Loucy (cell line): Measurements from ENCODE around the gene FCGR2B.

Experiments used
- H2AFZ ChIP-seq: fragments of 200-600 bp; sonication (generic); 2 replicates; pipeline ENCODE4 v1.6.0; 2016; ENCODE audit warnings: antibody characterized with exemption, mild to moderate bottlenecking, low read length, moderate library complexity
- H3F3A ChIP-seq: fragments of 200-600 bp; 2 replicates; pipeline ENCODE4 v1.6.0; 2016; ENCODE audit warnings: antibody characterized with exemption, low read depth, mild to moderate bottlenecking
- H3K27me3 ChIP-seq: fragments of 200-600 bp; sonication (generic); 2 replicates; pipeline ENCODE4 v1.6.1; 2014; ENCODE audit warnings: low read length, mild to moderate bottlenecking; ENCODE audit not compliant: insufficient read depth, poor library complexity, severe bottlenecking
- H3K36me3 ChIP-seq: fragments of 200-600 bp; sonication (generic); 2 replicates; pipeline ENCODE4 v1.6.1; 2016; ENCODE audit warnings: low read length; ENCODE audit not compliant: insufficient read depth
- H3K4me1 ChIP-seq: fragments of 200-600 bp; sonication (generic); 2 replicates; pipeline ENCODE4 v1.5.1; 2014; ENCODE audit warnings: low read length, mild to moderate bottlenecking; ENCODE audit not compliant: insufficient read depth, poor library complexity, severe bottlenecking
- H3K4me2 ChIP-seq: fragments of 200-600 bp; sonication (generic); 2 replicates; pipeline ENCODE4 v1.6.0; 2014; ENCODE audit warnings: antibody characterized with exemption, low read length, low read depth, mild to moderate bottlenecking; ENCODE audit not compliant: poor library complexity, severe bottlenecking
- H3K4me3 ChIP-seq: fragments of 200-600 bp; sonication (generic); 2 replicates; pipeline ENCODE4 v1.5.1; 2014; ENCODE audit warnings: low read length, mild to moderate bottlenecking, mixed read lengths; ENCODE audit not compliant: poor library complexity, severe bottlenecking
- H3K79me2 ChIP-seq: fragments of 200-600 bp; sonication (generic); 2 replicates; pipeline ENCODE4 v1.6.1; 2014; ENCODE audit warnings: low read length; ENCODE audit not compliant: insufficient read depth
- H3K9ac ChIP-seq: fragments of 200-600 bp; sonication (generic); 2 replicates; pipeline ENCODE4 v1.6.0; 2014; ENCODE audit warnings: mild to moderate bottlenecking, low read depth, low read length, moderate library complexity; ENCODE audit not compliant: poor library complexity, severe bottlenecking
- H3K9me2 ChIP-seq: fragments of 200-600 bp; sonication (generic); replicated peaks from 2 replicates; pipeline ENCODE4 v1.6.1; 2016; ENCODE audit warnings: low read depth, low read length, mixed read lengths
- H3K9me3 ChIP-seq: fragments of 200-600 bp; sonication (generic); 2 replicates; pipeline ENCODE4 v1.6.1; 2014; ENCODE audit warnings: mild to moderate bottlenecking, antibody characterized with exemption, low read length, low read depth; ENCODE audit not compliant: insufficient read depth
- H4K20me1 ChIP-seq: fragments of 200-600 bp; sonication (generic); 2 replicates; pipeline ENCODE4 v1.6.0; 2014; ENCODE audit warnings: antibody characterized with exemption, low read length, mild to moderate bottlenecking; ENCODE audit not compliant: insufficient read depth, poor library complexity, severe bottlenecking
- EZH2phosphoT487 ChIP-seq: fragments of 200-600 bp; IDR thresholded peaks from 2 replicates; pipeline ENCODE4 v1.6.1; 2018; ENCODE audit warnings: antibody characterized with exemption, mild to moderate bottlenecking, moderate library complexity, borderline replicate concordance
- TF ChIP-seq, protein P1 (sequence below): fragments of 200-600 bp; sonication (generic); conservative IDR thresholded peaks from 2 replicates; pipeline ENCODE4 v1.5.1; 2014; ENCODE audit warnings: mild to moderate bottlenecking, antibody characterized with exemption, low read length

Gene FCGR2B

DNA sequence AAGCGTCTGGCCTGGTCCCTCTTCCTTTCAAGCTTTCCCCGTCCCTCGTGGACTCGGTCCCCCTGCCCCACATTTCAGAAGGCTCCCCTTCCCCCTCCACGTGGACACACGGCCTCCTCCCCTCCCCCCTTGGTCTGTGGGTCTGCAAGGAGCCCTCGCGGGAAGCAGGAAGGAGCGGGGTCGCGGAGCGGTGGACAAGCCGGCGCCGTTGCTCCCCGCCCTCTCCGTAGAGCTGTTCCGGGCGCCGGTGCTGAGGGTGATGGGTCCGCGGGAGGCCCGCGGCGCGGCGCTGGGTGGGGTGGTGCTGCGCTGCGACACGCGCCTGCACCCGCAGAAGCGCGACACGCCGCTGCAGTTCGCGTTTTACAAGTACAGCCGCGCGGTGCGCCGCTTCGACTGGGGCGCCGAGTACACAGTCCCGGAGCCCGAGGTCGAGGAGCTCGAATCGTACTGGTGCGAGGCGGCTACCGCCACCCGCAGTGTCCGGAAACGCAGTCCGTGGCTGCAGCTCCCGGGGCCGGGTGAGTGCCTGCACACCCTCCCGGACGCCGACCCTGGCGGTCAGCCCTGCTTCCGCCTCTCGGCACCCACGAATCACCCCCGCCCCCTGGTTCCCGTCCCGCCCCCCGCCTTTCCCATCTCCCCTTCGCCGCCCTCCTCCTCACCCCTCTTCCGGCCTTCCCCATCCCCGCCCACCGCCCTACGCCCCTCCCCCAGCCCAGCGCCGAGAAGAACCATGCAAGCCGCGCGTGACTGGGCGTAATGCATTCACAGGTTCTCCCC lies 63.7 kb downstream of the FCGR2B start:
- Histone ChIP-seq H4K20me1 (no peaks in the 10 kb centered on the region), H3K9me2 (no peaks in the 10 kb centered on the region), H3K36me3 (no peaks in the 10 kb centered on the region), H2AFZ (peak overlapping the region; percentile 68), H3K4me3 (peak overlapping the region; percentile 83), H3K79me2 (no peaks in the 10 kb centered on the region), H3K9ac (peak overlapping the region; percentile 93), H3F3A (0 out of 2 replicates have a peak, but pooled peaks cover 4% of the 10 kb centered on the region), H3K4me1 (peaks cover 16% of the 10 kb centered on the region), H3K9me3 (no peaks in the 10 kb centered on the region), H3K27me3 (no peaks in the 10 kb centered on the region), H3K4me2 (peak overlapping the region; percentile 93)
- TF ChIP-seq, protein P1, sequence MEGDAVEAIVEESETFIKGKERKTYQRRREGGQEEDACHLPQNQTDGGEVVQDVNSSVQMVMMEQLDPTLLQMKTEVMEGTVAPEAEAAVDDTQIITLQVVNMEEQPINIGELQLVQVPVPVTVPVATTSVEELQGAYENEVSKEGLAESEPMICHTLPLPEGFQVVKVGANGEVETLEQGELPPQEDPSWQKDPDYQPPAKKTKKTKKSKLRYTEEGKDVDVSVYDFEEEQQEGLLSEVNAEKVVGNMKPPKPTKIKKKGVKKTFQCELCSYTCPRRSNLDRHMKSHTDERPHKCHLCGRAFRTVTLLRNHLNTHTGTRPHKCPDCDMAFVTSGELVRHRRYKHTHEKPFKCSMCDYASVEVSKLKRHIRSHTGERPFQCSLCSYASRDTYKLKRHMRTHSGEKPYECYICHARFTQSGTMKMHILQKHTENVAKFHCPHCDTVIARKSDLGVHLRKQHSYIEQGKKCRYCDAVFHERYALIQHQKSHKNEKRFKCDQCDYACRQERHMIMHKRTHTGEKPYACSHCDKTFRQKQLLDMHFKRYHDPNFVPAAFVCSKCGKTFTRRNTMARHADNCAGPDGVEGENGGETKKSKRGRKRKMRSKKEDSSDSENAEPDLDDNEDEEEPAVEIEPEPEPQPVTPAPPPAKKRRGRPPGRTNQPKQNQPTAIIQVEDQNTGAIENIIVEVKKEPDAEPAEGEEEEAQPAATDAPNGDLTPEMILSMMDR: no peak
- TF ChIP-seq EZH2phosphoT487: no peak

DNA sequence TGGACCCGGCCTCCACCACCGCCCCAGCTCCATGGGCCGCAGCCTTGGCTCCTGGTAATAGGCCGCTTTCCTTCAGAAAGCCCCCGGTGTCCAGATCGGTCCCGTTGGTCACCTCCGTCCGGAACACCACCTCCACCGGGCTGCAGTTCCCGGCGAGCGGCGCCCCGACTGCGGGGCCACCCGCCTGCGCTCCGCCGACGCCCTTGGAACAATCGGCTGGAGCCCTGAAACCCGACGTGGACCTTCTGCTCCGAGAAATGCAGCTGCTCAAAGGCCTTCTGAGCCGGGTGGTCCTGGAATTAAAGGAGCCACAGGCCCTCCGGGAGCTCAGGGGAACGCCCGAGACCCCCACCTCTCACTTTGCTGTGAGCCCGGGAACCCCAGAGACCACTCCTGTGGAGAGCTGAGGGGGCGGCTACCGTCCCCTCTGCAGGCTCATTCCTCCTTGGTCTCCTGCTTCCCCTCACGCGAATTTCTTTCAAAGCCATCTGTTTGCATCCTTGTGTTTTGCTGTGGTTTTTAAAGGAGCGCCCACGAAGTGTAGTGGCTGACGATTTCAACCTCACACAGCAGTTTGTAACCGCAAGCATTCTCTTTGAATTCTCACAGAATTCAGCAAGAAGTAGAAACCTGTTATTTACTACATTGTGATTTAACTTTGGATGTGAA lies 64.4 kb downstream of the FCGR2B start:
- TF ChIP-seq, protein P1: no peak
- no peak for TF ChIP-seq EZH2phosphoT487
- H3F3A ChIP-seq: 0 out of 2 replicates have a peak, but pooled peaks cover 4% of the 10 kb centered on the region
- H3K9me2 ChIP-seq: no peaks in the 10 kb centered on the region
- H3K4me3 ChIP-seq: peak overlapping the region; percentile 83
- H3K27me3 ChIP-seq: no peaks in the 10 kb centered on the region
- no peaks in the 10 kb centered on the region for H3K9me3 ChIP-seq
- H2AFZ ChIP-seq: peak overlapping the region; percentile 68
- H4K20me1 ChIP-seq: no peaks in the 10 kb centered on the region
- peak overlapping the region; percentile 87 for H3K4me2 ChIP-seq
- H3K79me2 ChIP-seq: no peaks in the 10 kb centered on the region
- H3K4me1 ChIP-seq: peaks cover 13% of the 10 kb centered on the region
- peak overlapping the region; percentile 93 for H3K9ac ChIP-seq
- no peaks in the 10 kb centered on the region for H3K36me3 ChIP-seq
